Measurements from ENCODE around the gene XRCC6. TPM values are rescaled to one million over a fixed set of nuclear protein-coding genes. Genes with fewer than 3 reads are reported as not detected.

The XRCC6 gene
- total RNA-seq, 4 donors from 2014 or later: 119 to 151 (median 127) TPM

GRCh38 chr22:41595703-41596102 is 25.4 kb upstream of the XRCC6 start:
- H3K27ac ChIP-seq: no peak overlapping the region
- no peaks in the 10 kb centered on the region for H3K27me3 ChIP-seq
- TF ChIP-seq POLR2A (IDR thresholded peaks at IDR 0.05) (no peak), CTCF (IDR thresholded peaks at IDR 0.05) (no peak)
- no peak for DNase-seq
- H3K9me3 ChIP-seq: no peaks in the 10 kb centered on the region
- no peaks in the 10 kb centered on the region for H3K4me1 ChIP-seq
- peaks cover 0 to 11% (median 0%) of the 10 kb centered on the region in 3 donors for H3K36me3 ChIP-seq
- no peak overlapping the region for H3K4me3 ChIP-seq

- H3K27ac ChIP-seq: peak overlapping the region in 1 of 4 donors; percentile 38
- H3K9me3 ChIP-seq: no peaks in the 10 kb centered on the region
- H3K4me3 ChIP-seq: no peak overlapping the region
Observed at GRCh38 chr22:41596776-41597634, 24.1 kb upstream of the XRCC6 start.

GRCh38 chr22:41597635-41597953 is 23.5 kb upstream of the XRCC6 start:
- Histone ChIP-seq H3K36me3 (peaks cover 0 to 29% (median 0%) of the 10 kb centered on the region in 3 donors), H3K27ac (peak overlapping the region in 1 of 4 donors; percentile 38), H3K4me1 (no peaks in the 10 kb centered on the region), H3K4me3 (no peak overlapping the region), H3K9me3 (no peaks in the 10 kb centered on the region), H3K27me3 (no peaks in the 10 kb centered on the region)
- no peak for DNase-seq
- no peak for TF ChIP-seq CTCF (IDR thresholded peaks at IDR 0.05)
- TF ChIP-seq POLR2A (IDR thresholded peaks at IDR 0.05): no peak

More at GRCh38 chr22:41596776-41597634, 24.1 kb upstream of the XRCC6 start:
- peak in 5 of 6 experiments; percentile 22 to 92 (median 84) for TF ChIP-seq CTCF (IDR thresholded peaks at IDR 0.05)
- no peak for TF ChIP-seq POLR2A (IDR thresholded peaks at IDR 0.05)
- peaks cover 0 to 23% (median 0%) of the 10 kb centered on the region in 3 donors for H3K36me3 ChIP-seq
- no peaks in the 10 kb centered on the region for H3K27me3 ChIP-seq
- H3K4me1 ChIP-seq: no peaks in the 10 kb centered on the region
- DNase-seq: peak in 2 of 3 donors; percentile 70 to 83

- Histone ChIP-seq H3K27ac (no peak overlapping the region), H3K4me3 (no peak overlapping the region), H3K4me1 (no peaks in the 10 kb centered on the region), H3K9me3 (no peaks in the 10 kb centered on the region), H3K27me3 (no peaks in the 10 kb centered on the region), H3K36me3 (peaks cover 0 to 33% (median 0%) of the 10 kb centered on the region in 3 donors)
- no peak for TF ChIP-seq POLR2A (IDR thresholded peaks at IDR 0.05)
- no peak for TF ChIP-seq CTCF (IDR thresholded peaks at IDR 0.05)
- no peak for DNase-seq
Observed at GRCh38 chr22:41598081-41598480, 23.0 kb upstream of the XRCC6 start.

- H3K27me3 ChIP-seq: no peaks in the 10 kb centered on the region
- no peak for TF ChIP-seq CTCF (IDR thresholded peaks at IDR 0.05)
- TF ChIP-seq POLR2A (IDR thresholded peaks at IDR 0.05): no peak
- H3K9me3 ChIP-seq: no peaks in the 10 kb centered on the region
- H3K4me1 ChIP-seq: no peaks in the 10 kb centered on the region
- H3K4me3 ChIP-seq: no peak overlapping the region
- no peak for DNase-seq
- no peak overlapping the region for H3K27ac ChIP-seq
- peaks cover 0 to 41% (median 0%) of the 10 kb centered on the region in 3 donors for H3K36me3 ChIP-seq
Observed at GRCh38 chr22:41598891-41599635, 22.0 kb upstream of the XRCC6 start.

Data from Peyer's patch (tissue), 4 donors.